Hepatocyte (in vitro differentiated cells): ENCODE data around the gene TMEM106C. TPM values are rescaled to one million over a fixed set of nuclear protein-coding genes. Genes with fewer than 3 reads are reported as not detected.

Experiments used
- DNase-seq: peaks from one replicate; pipeline ENCODE4 v3.0.0-alpha.2; 2016; ENCODE audit warnings: low spot score
- H2AFZ ChIP-seq: fragments of 200-600 bp; sonication (generic); 2 replicates; pipeline ENCODE4 v1.6.0; 2016; ENCODE audit warnings: antibody characterized with exemption, mild to moderate bottlenecking
- H3K27ac ChIP-seq: fragments of 200-600 bp; sonication (generic); 2 replicates; pipeline ENCODE4 v1.5.1; 2016; ENCODE audit warnings: mild to moderate bottlenecking
- H3K27me3 ChIP-seq: fragments of 200-600 bp; sonication (generic); 2 replicates; pipeline ENCODE4 v1.6.1; 2016
- H3K36me3 ChIP-seq: fragments of 200-600 bp; sonication (generic); replicated peaks from 2 replicates; pipeline ENCODE4 v1.5.1; 2016; ENCODE audit warnings: low read depth; ENCODE audit not compliant: insufficient read depth
- H3K4me1 ChIP-seq: fragments of 200-600 bp; sonication (generic); 2 replicates; pipeline ENCODE4 v1.5.1; 2016; ENCODE audit warnings: mild to moderate bottlenecking, moderate library complexity; ENCODE audit not compliant: insufficient read depth
- H3K4me2 ChIP-seq: fragments of 200-600 bp; sonication (generic); 2 replicates; pipeline ENCODE4 v1.6.0; 2016
- H3K4me3 ChIP-seq: fragments of 200-600 bp; sonication (generic); 2 replicates; pipeline ENCODE4 v1.5.1; 2016; ENCODE audit warnings: mild to moderate bottlenecking
- H3K79me2 ChIP-seq: fragments of 200-600 bp; sonication (generic); 2 replicates; pipeline ENCODE4 v1.6.0; 2017; ENCODE audit warnings: mild to moderate bottlenecking
- H3K9me2 ChIP-seq: fragments of 200-600 bp; sonication (generic); replicated peaks from 2 replicates; pipeline ENCODE4 v1.6.0; 2017; ENCODE audit warnings: mild to moderate bottlenecking; ENCODE audit not compliant: insufficient read depth
- H3K9me3 ChIP-seq: fragments of 200-600 bp; sonication (generic); 2 replicates; pipeline ENCODE4 v1.5.1; 2016; ENCODE audit warnings: low read depth, mild to moderate bottlenecking
- H4K20me1 ChIP-seq: fragments of 200-600 bp; sonication (generic); 2 replicates; pipeline ENCODE4 v1.6.0; 2016; ENCODE audit warnings: mild to moderate bottlenecking; ENCODE audit not compliant: insufficient read depth, poor library complexity, severe bottlenecking
- EZH2 ChIP-seq: fragments of 200-600 bp; sonication (generic); IDR thresholded peaks from 2 replicates; pipeline ENCODE4 v1.6.1; 2016; ENCODE audit warnings: antibody characterized with exemption, mild to moderate bottlenecking, borderline replicate concordance
- EZH2phosphoT487 ChIP-seq: fragments of 200-600 bp; sonication (generic); IDR thresholded peaks from one replicate; pipeline ENCODE4 v1.6.1; 2018; ENCODE audit warnings: antibody characterized with exemption, mild to moderate bottlenecking, low read depth, moderate library complexity; ENCODE audit not compliant: unreplicated experiment, severe bottlenecking
- WGBS: methylation state at CpG from one replicate; pipeline ENCODE4 v1.1.6; 2016; ENCODE audit warnings: low lambda C conversion rate; ENCODE audit errors: missing lambda C conversion rate; 5-methylcytosine and 5-hydroxymethylcytosine counted together
- polyA plus RNA-seq: library from polyadenylated mRNA; unstranded; fragments of >200 nt; fragmentation: Nextera tagmentation; extraction: Ambion mirVana; gene quantifications from 2 replicates; pipeline ENCODE4 v1.2.1, GENCODE V29; 2016
- total RNA-seq: library from RNA; depleted of rRNA; stranded (reverse); fragments of >200 nt; gene quantifications from 2 replicates; pipeline ENCODE4 v1.2.3, GENCODE V29; 2014
- TF ChIP-seq, protein P1 (sequence below): fragments of 200-600 bp; sonication (generic); IDR thresholded peaks from 2 replicates; pipeline ENCODE4 v1.5.1; 2016; ENCODE audit warnings: antibody characterized with exemption, mild to moderate bottlenecking; ENCODE audit not compliant: poor library complexity

TMEM106C gene
- total and polyA plus RNA-seq, 2 experiments from 2014 or later: 101 to 113 TPM

DNA sequence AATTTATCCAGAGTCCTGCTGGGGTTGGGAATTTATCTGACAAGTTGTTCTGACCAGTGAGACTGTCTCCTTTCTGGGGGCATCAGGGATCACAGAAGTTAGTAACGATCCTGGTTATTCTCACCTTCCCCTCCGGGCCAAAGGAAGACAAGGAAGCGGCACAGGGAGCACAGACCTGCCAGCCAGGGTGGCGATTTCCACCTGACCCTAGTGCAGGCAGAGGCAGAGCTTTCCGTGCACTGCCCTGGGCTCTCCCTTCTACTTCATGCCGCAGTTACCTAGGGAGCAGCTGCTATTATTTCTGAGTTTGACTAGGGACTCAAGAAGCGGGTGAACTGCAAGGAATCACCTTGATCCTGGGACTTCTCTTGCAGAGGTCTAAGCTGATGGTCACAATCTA lies 7.4 kb downstream of the TMEM106C start:
- Histone ChIP-seq H3K4me3 (no peak overlapping the region), H3K36me3 (no peaks in the 10 kb centered on the region), H4K20me1 (no peaks in the 10 kb centered on the region), H3K79me2 (no peaks in the 10 kb centered on the region), H3K4me2 (no peak overlapping the region), H3K4me1 (no peaks in the 10 kb centered on the region), H3K9me3 (no peaks in the 10 kb centered on the region), H3K9me2 (no peaks in the 10 kb centered on the region), H2AFZ (no peak overlapping the region), H3K27me3 (no peaks in the 10 kb centered on the region), H3K27ac (no peak overlapping the region)
- DNase-seq: no peak
- WGBS: 87% methylated on average over 7 of the region's 7 CpGs
- TF ChIP-seq, protein P1, sequence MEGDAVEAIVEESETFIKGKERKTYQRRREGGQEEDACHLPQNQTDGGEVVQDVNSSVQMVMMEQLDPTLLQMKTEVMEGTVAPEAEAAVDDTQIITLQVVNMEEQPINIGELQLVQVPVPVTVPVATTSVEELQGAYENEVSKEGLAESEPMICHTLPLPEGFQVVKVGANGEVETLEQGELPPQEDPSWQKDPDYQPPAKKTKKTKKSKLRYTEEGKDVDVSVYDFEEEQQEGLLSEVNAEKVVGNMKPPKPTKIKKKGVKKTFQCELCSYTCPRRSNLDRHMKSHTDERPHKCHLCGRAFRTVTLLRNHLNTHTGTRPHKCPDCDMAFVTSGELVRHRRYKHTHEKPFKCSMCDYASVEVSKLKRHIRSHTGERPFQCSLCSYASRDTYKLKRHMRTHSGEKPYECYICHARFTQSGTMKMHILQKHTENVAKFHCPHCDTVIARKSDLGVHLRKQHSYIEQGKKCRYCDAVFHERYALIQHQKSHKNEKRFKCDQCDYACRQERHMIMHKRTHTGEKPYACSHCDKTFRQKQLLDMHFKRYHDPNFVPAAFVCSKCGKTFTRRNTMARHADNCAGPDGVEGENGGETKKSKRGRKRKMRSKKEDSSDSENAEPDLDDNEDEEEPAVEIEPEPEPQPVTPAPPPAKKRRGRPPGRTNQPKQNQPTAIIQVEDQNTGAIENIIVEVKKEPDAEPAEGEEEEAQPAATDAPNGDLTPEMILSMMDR: no peak
- TF ChIP-seq EZH2phosphoT487 (no peak), EZH2 (no peak)

DNA sequence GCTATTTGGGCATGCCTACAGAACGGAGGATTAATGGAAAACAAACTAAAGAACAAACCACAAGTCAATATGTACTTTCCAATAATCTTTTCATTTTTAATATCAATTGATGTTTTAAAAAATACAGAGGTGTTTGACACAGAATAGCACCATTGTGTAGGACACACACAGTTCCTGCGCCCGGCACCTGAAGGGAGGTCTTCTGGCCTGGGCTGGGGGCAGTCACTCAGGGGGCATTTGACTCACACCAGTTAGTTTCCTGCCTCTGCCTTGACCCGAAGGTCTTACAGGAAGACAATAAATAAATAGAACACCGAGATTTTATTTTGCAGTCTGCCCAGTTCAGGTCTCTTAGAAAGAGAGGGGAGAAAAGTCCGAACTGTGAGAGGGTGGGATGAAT lies 9.5 kb downstream of the TMEM106C start:
- H3K9me2 ChIP-seq: no peaks in the 10 kb centered on the region
- H3K27ac ChIP-seq: no peak overlapping the region
- no peaks in the 10 kb centered on the region for H3K4me1 ChIP-seq
- 88% methylated on average over 6 of the region's 6 CpGs for WGBS
- H3K4me3 ChIP-seq: no peak overlapping the region
- H3K27me3 ChIP-seq: no peaks in the 10 kb centered on the region
- no peaks in the 10 kb centered on the region for H3K79me2 ChIP-seq
- no peaks in the 10 kb centered on the region for H3K9me3 ChIP-seq
- no peak for DNase-seq
- no peak overlapping the region for H3K4me2 ChIP-seq
- no peaks in the 10 kb centered on the region for H4K20me1 ChIP-seq
- TF ChIP-seq EZH2phosphoT487 (no peak), EZH2 (no peak)
- TF ChIP-seq, protein P1: no peak
- no peak overlapping the region for H2AFZ ChIP-seq
- H3K36me3 ChIP-seq: no peaks in the 10 kb centered on the region

DNA sequence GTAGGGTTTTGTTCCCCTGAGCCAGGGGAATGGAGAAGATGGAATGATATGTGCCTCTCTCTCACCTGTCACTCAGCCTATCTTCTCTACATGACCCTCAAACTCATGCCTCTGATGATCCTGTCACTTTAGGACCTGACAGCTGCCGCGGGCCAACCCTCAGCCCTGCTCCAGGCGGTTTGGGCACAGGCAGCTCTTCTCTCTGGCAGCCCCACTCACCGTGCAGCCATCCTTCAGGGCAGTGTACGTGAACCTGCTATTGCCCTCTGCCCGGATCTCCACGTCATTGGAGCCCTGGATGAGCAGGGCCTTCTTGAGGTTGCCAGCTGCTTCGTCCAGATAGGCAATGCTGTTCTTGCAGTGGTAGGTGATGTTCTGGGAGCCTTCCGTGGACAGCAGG lies 10.5 kb downstream of the TMEM106C start:
- Histone ChIP-seq H4K20me1 (no peaks in the 10 kb centered on the region), H3K4me2 (no peak overlapping the region), H3K4me3 (no peak overlapping the region), H3K4me1 (no peaks in the 10 kb centered on the region), H3K27ac (no peak overlapping the region), H3K9me3 (no peaks in the 10 kb centered on the region), H3K27me3 (no peaks in the 10 kb centered on the region), H3K9me2 (no peaks in the 10 kb centered on the region), H3K79me2 (no peaks in the 10 kb centered on the region), H3K36me3 (no peaks in the 10 kb centered on the region), H2AFZ (no peak overlapping the region)
- WGBS: 94% methylated on average over 9 of the region's 9 CpGs
- DNase-seq: no peak
- TF ChIP-seq EZH2 (no peak), EZH2phosphoT487 (no peak)
- TF ChIP-seq, protein P1: no peak

DNA sequence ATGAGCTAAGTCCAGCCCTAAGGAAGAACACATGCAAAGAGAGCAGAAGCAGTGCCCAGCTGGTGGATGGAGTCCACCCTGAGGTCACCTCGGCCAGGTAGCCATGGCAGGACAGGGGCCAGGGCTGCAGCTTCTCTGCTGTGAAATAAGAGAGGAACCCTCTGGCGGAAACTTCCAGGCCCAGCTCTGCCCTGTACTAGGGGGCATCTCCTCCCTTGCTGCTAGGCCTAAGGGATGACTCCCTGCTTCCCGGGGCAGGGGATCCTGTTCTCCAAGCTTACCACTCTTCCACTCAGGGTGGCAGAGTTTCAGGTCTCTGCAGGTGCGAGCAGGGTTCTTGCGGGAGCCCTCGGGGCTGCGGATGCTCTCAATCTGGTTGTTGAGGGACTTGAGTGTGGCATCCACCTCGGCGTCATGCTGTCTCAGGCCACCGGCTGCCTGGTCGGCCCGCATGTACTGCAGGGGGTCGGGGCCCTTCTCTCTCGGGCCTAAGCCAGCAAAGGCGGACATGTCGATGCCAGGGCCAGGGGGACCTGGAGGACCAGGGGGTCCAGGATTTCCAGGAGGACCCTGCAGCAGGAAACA lies 11.7 kb downstream of the TMEM106C start:
- Histone ChIP-seq H3K4me3 (no peak overlapping the region), H3K4me2 (no peak overlapping the region), H3K27me3 (no peaks in the 10 kb centered on the region), H2AFZ (no peak overlapping the region), H4K20me1 (no peaks in the 10 kb centered on the region), H3K79me2 (no peaks in the 10 kb centered on the region), H3K27ac (no peak overlapping the region), H3K9me2 (no peaks in the 10 kb centered on the region), H3K36me3 (no peaks in the 10 kb centered on the region), H3K9me3 (no peaks in the 10 kb centered on the region), H3K4me1 (no peaks in the 10 kb centered on the region)
- TF ChIP-seq EZH2phosphoT487: no peak
- no peak for TF ChIP-seq EZH2
- TF ChIP-seq, protein P1: no peak
- no peak for DNase-seq
- WGBS: 99% methylated on average over 16 of the region's 16 CpGs
